GM21381 (cell line): Measurements from ENCODE around the gene PRKCSH.
"Not testable (repeated sequence)": the region's sequence is repeated elsewhere in the genome, so short reads cannot be mapped to it uniquely, and the experiment has no call there.

Source experiments
- ATAC-seq: cut with Tn5 transposase; IDR thresholded peaks from one replicate; pipeline ENCODE4 v1.9.1; 2021; ENCODE audit warnings: mild to moderate bottlenecking, moderate library complexity; ENCODE audit not compliant: unreplicated experiment

The PRKCSH gene

GRCh38 chr19:11435057-11435832 lies at the start of gene PRKCSH, which contains the start of gene ODAD3:
Gene PRKCSH, plus strand, starts transcription at chr19:11435635. Its CDS starts 483 bp downstream, at chr19:11436118.
Gene ODAD3, minus strand, starts transcription at chr19:11435121. Its CDS starts 105 bp downstream, at chr19:11435016.
- ATAC-seq, result peak; percentile 87

- no peak for ATAC-seq
Observed at GRCh38 chr19:11387162-11388034, 48.0 kb upstream of the PRKCSH start.

- ATAC-seq, result no peak
Observed at GRCh38 chr19:11390359-11390758, 45.1 kb upstream of the PRKCSH start.

- ATAC-seq, result no peak
Observed at GRCh38 chr19:11390933-11391680, 44.3 kb upstream of the PRKCSH start.

- ATAC-seq, result no peak
Observed at GRCh38 chr19:11397089-11397610, 38.3 kb upstream of the PRKCSH start.

GRCh38 chr19:11399667-11400066 lies 35.8 kb upstream of the PRKCSH start:
- ATAC-seq, result no peak

GRCh38 chr19:11400798-11401197 lies 34.6 kb upstream of the PRKCSH start:
- ATAC-seq, result no peak

GRCh38 chr19:11401808-11402543 lies 33.5 kb upstream of the PRKCSH start:
- no peak for ATAC-seq

GRCh38 chr19:11404588-11405222 lies 30.7 kb upstream of the PRKCSH start:
- no peak for ATAC-seq

GRCh38 chr19:11405846-11406643 lies 29.4 kb upstream of the PRKCSH start:
- no peak for ATAC-seq

GRCh38 chr19:11406703-11407236 lies 28.7 kb upstream of the PRKCSH start:
- ATAC-seq, result not testable (repeated sequence)

GRCh38 chr19:11408591-11408990 lies 26.8 kb upstream of the PRKCSH start:
- no peak for ATAC-seq

- ATAC-seq, result no peak
Observed at GRCh38 chr19:11410682-11411081, 24.8 kb upstream of the PRKCSH start.

GRCh38 chr19:11414544-11414943 lies 20.9 kb upstream of the PRKCSH start:
- ATAC-seq, result no peak

- no peak for ATAC-seq
Observed at GRCh38 chr19:11416346-11417052, 18.9 kb upstream of the PRKCSH start.

GRCh38 chr19:11418094-11418548 lies 17.3 kb upstream of the PRKCSH start:
- no peak for ATAC-seq

- ATAC-seq, result no peak
Observed at GRCh38 chr19:11418549-11419506, 16.6 kb upstream of the PRKCSH start, which contains the start of gene RGL3. Gene RGL3, minus strand, starts transcription at chr19:11419314. Its CDS starts 36 bp downstream, at chr19:11419278.
